Dermis microvascular lymphatic vessel endothelial cell (primary cell): ENCODE results near the gene ZNF780B. TPM values are rescaled to one million over a fixed set of nuclear protein-coding genes. Genes with fewer than 3 reads are reported as not detected.
A peak's percentile ranks its signal among the peaks of the same experiment; 100 is the strongest.
"Not testable (repeated sequence)": the region's sequence is repeated elsewhere in the genome, so short reads cannot be mapped to it uniquely, and the experiment has no call there.

ENCODE experiments used
- DNase-seq, 2 donors: peaks; one replicate each; pipeline versions ENCODE4 v3.0.0 to v3.0.0-alpha.2; 2010; ENCODE audit warnings: low read depth in 2 of 2
- total RNA-seq: library from RNA; depleted of rRNA; stranded (reverse); fragments of >200 nt; gene quantifications from 2 replicates; pipeline ENCODE4 v1.2.1, GENCODE V29; 2014

The ZNF780B gene
- total RNA-seq = 6.7 and 8.3 TPM in 2 replicates

- DNase-seq = peak in 1 of 2 donors; percentile 41
Observed at GRCh38 chr19:40055832-40056504, at the start of gene ZNF780B. ZNF780B (minus strand) TSS chr19:40056231; CDS start chr19:40050332, 5,899 bp downstream.

- DNase-seq = no peak
Observed at GRCh38 chr19:40104754-40105153, 48.7 kb upstream of the ZNF780B start.

GRCh38 chr19:40103600-40103999 is 47.6 kb upstream of the ZNF780B start:
- DNase-seq = no peak

DNA sequence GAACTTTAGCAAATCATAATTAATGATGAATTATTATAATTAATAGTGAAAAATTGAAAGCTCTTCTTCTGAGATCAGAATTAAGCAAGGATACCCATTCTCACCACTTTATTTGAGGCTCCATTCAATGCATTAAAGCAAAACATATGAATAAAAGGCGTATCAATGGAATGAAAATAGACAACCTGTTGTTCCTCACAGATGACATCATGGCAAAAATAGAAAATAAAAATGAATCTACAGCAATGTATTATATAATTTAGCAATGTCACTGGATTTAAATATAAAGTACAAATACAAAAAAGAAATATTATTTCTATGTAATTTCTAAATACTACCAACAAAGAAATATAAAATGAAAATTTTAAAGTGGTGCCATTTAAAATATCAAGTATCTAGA is 45.8 kb upstream of the ZNF780B start:
- no peak for DNase-seq

GRCh38 chr19:40093416-40093815 is 37.4 kb upstream of the ZNF780B start:
- DNase-seq = no peak

DNA sequence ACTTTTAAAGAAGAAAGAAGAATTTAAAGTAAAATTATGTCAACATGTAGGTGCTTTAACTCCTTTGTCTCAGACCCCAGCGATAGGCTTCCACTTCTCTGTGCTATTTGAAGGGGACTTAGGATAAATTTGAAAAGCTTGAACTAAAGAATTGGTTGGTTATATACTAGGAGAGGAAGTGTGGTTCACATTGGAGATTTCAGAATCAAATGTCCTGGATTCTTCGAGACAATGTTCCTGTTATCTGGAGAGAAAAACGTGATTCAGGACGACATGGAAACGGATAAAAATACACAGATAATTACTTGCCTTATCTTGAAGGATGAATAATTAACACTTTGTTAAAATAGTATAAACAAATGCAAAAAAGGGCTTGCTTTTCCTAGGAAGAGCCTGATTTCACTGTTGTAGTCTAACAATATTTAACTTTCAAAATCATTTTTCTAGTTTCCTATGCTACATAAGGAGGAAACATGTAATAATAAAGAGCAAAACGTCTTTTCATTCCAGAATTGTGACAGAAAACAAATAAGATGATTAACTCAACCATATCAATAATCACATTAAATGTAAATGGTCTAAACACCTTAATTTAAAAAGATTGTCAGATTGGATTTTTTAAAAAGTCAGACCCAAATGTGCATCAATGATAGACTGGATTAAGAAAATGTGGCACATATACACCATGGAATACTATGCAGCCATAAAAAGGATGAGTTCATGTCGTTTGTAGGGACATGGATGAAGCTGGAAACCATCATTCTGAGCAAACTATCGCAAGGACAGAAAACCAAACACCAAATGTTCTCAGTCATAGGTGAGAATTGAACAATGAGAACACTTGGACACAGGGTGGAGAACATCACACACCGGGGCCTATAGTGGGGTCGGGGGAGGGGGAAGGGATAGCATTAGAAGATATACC is 35.4 kb upstream of the ZNF780B start:
- DNase-seq = no peak

DNA sequence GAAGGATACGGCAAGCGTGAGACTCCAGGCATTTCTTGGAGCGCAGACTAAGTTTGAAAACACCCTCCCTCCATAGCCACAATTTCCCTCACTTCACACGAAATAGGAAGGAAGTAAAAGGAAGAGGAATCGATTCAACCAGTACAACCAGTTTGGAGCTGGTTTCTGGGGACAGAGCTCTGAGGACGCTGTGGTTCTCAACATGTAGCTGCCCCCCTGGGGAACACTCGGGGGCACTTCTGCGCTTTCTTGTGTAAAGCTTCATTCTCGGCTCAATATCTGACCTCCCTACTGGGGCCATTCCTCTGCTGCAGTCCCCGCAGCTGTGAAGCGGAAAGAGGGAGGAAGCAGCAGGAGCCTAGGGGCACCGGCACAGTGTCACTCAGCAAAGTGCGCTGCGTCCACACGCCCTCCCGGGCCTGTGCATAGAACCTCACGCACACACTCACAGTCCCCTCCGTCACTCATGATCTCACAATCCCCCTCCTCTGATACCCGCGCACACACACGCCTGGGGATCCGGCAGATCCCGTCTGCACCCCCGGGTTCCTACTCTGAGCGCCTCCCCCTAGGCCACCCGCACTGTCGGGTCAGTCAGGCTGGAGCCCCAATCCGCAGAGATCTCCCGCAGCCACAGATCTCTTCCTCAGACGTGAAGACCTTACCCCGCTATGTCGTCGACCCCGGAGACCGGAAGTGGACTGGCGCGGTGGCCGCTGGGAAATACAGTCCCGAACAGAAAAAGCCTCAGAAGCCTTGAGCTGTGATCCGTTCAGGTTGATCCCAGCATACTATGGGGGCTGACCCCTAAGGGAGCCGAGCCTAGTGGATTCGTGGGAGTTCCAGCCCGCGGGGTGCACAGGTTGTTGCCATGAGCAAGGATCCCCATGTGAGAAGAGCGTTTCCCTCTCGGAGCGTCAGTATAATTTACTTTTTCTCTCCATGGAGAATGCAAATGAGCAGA is 34.5 kb upstream of the ZNF780B start, which contains the start of gene ZNF780A:
Gene ZNF780A (minus strand): TSS at position 703 of the 964 bp plus-strand sequence. CDS start 6,190 bp downstream, outside the sequence.
- peak; percentile 54 to 69 for DNase-seq

- DNase-seq = no peak
Observed at GRCh38 chr19:40089462-40089861, 33.4 kb upstream of the ZNF780B start.

GRCh38 chr19:40088299-40089047 is 32.4 kb upstream of the ZNF780B start:
- no peak for DNase-seq

GRCh38 chr19:40084948-40085347 is 28.9 kb upstream of the ZNF780B start:
- DNase-seq = no peak

DNA sequence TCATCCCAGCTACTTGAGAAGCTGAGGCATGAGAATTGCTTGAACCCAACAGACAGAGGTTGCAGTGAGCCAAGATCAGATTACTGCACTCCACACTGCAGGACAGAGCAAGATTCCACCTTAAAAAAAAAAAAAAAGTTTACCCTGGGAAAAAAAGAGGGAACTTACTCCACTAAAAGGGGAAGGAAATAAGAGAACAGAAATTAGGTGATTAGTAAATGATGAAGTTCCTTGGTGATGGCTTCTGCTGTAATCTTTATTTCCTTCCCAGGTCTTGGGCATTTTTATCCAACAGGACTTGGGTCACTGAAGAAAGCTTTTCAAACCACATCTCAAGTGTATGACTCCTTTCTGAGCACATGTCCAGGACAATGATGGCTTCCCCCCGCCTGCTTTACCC is 25.4 kb upstream of the ZNF780B start:
- no peak for DNase-seq

DNA sequence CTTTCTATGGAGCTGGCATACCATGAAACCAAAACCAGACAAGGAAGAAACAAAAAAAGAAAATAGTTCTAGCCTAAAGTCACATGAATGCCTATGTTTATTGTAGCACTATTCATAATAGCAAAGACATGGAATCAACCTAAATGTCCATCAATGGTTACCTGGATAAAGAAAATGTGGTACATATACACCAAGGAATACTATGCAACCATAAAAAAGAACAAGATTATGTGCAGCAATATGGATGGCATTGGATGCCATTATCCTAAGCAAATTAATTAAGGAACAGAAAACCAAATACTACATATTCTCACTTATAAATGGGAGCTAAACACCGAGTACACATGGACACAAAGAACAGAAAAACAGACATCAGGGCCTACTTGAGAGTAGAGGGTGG is 24.3 kb upstream of the ZNF780B start:
- no peak for DNase-seq

DNA sequence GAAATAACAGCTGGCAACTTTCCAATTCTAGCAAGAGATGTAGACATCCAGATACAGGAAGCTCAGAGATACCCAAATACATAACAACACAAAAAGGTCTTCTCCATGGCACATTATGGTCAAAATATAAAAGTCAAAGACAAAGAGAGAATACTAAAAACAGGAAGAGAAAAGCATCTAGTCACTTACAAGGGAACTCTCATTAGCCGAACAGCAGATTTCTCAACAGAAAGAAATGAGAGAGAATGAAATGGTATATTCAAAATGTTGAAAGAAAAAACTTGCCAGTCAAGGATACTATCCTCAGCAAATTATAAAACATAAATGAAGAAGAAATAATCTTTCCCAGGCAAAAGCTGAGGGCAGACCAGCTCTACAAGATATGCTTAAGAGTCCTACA is 22.3 kb upstream of the ZNF780B start:
- DNase-seq = no peak

- DNase-seq = no peak
Observed at GRCh38 chr19:40070058-40070457, 14.0 kb upstream of the ZNF780B start.

DNA sequence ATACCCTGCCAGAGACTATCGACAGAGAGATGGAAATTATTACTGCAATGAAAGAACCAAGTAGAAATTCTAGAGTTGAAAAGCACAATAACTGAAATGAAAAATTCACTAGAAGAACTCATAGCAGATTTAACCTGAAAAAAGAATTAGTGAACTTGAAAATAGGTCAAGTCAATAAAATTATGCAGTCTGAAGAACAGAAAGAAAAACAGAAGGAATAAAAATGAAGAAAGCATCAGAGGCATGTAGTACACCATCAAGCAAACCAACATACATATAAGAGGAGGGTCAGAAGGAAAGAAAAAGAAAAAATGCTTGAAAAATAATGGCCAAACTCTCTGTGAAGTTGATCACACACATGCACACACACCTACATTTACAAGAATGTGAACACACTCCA is 3.6 kb upstream of the ZNF780B start:
- DNase-seq = no peak

DNA sequence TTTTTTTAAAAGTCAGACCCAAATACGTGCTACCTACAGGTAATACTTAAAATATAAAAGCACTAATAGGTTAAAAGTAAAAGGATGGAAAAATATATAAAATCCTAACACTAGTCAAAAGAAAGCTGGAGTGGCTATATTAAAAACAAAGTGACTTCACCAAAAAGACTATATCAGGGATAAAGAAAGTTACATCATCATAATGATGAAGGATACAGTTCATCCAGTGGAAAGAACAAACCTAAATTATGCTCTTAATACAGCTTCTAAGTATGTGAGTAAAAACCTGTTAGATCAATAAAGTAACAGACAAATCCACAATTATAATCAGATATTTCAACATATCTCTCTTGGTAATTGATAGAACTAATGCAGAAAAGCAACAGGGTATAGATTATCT is 1.1 kb upstream of the ZNF780B start:
- DNase-seq = no peak

DNA sequence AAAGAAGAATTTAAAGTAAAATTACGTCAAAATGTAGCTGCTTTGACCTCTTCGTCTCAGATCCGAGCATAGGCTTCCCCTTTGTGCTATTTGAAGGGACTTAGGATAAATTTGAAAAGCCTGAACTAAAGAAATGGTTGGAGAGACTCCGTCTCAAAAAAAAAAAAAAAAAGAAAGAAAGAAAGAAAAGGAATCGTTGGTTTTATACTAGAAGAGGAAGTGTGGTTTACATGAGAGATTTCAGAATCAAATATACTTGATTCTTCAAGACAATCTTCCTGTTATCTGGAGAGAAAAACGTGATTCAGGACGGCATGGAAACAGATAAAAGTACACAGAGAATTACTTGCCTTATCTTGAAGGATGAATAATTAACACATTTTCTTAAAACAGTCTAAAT is 474 bp upstream of the ZNF780B start:
- no peak for DNase-seq

- no peak for DNase-seq
Observed at GRCh38 chr19:40055049-40055448, 982 bp downstream of the ZNF780B start.

DNA sequence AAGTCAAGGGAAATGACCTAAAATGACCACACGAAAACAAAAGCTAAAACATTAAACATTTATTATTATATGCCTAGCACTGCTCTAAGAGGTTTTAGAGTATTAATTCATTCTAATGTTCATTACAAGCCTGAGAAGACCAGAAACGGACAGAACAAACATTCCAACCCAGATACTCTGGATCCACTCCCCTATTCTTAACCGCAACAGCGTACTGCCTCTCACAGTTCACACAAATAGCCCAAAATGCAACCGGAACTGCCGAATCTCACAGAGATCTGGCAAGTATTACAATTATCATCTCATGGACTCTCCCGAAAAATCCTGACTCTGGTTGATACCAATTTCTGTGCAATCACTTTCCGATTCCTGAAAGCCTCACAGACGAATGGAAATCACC is 1.4 kb downstream of the ZNF780B start:
- no peak for DNase-seq

- DNase-seq = no peak
Observed at GRCh38 chr19:40053491-40053890, 2.5 kb downstream of the ZNF780B start.

DNA sequence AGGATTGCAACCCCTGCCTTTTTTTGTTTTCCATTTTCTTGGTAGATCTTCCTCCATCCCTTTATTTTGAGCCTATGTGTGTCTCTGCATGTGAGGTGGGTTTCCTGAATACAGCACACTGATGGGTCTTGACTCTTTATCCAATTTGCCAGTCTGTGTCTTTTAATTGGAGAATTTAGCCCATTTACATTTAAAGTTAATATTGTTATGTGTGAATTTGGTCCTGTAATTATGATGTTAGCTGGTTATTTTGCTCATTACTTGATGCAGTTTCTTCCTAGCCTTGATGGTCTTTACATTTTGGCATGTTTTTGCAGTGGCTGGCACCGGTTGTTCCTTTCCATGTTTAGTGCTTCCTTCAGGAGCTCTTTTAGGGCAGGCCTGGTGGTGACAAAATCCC is 14.3 kb downstream of the ZNF780B start:
- not testable (repeated sequence) for DNase-seq
